ENCODE measurements around the gene CCR1.

DNA sequence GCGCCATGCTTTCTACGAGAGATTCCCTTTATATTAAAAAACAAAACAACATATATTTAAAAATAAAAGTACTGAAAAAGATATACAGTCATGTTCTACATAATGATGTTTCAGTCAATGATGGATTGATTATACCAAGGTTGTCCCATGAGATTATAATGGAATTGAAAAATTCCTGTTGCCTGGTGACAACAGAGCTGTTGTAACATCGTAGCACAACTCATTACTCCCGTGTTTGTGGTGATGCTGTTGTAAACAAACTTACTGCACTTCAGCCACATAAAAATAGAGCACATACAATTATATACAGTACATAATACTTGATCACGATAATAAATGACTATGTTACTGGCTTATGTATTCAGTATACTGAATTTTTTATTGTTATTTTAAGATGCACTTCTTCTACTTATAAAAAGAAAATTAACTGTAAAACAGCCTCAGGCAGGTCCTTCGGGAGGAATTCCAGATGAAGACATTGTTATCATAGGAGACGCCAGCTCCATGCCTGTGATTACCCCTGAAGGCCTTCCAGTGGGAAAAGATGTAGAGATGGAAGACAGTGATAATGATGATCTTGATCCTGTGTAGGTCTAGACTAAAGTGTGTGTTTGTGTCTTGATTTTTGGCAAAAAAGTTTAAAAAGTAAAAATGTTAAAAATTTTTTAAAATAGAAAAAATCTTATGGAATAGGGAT is 11.7 kb downstream of the CCR1 start:
- TF ChIP-seq, protein P1, sequence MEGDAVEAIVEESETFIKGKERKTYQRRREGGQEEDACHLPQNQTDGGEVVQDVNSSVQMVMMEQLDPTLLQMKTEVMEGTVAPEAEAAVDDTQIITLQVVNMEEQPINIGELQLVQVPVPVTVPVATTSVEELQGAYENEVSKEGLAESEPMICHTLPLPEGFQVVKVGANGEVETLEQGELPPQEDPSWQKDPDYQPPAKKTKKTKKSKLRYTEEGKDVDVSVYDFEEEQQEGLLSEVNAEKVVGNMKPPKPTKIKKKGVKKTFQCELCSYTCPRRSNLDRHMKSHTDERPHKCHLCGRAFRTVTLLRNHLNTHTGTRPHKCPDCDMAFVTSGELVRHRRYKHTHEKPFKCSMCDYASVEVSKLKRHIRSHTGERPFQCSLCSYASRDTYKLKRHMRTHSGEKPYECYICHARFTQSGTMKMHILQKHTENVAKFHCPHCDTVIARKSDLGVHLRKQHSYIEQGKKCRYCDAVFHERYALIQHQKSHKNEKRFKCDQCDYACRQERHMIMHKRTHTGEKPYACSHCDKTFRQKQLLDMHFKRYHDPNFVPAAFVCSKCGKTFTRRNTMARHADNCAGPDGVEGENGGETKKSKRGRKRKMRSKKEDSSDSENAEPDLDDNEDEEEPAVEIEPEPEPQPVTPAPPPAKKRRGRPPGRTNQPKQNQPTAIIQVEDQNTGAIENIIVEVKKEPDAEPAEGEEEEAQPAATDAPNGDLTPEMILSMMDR (IDR thresholded peaks at IDR 0.05; ENCODE audit: low read depth, low read length, missing input control) = no peak
- TF ChIP-seq YY1 (IDR thresholded peaks at IDR 0.05) = no peak
- TF ChIP-seq, protein P2, sequence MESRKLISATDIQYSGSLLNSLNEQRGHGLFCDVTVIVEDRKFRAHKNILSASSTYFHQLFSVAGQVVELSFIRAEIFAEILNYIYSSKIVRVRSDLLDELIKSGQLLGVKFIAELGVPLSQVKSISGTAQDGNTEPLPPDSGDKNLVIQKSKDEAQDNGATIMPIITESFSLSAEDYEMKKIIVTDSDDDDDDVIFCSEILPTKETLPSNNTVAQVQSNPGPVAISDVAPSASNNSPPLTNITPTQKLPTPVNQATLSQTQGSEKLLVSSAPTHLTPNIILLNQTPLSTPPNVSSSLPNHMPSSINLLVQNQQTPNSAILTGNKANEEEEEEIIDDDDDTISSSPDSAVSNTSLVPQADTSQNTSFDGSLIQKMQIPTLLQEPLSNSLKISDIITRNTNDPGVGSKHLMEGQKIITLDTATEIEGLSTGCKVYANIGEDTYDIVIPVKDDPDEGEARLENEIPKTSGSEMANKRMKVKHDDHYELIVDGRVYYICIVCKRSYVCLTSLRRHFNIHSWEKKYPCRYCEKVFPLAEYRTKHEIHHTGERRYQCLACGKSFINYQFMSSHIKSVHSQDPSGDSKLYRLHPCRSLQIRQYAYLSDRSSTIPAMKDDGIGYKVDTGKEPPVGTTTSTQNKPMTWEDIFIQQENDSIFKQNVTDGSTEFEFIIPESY (IDR thresholded peaks at IDR 0.05) = no peak
- TF ChIP-seq TAF1 (conservative IDR thresholded peaks at IDR 0.05) = no peak
- no peak for TF ChIP-seq EGR1 (IDR thresholded peaks at IDR 0.05; ENCODE audit: low read depth in 2 of 2)
- TF ChIP-seq RAD21 (IDR thresholded peaks at IDR 0.05) = no peak
- TF ChIP-seq NR2F2 (IDR thresholded peaks at IDR 0.05) = no peak
- TF ChIP-seq, protein P3, sequence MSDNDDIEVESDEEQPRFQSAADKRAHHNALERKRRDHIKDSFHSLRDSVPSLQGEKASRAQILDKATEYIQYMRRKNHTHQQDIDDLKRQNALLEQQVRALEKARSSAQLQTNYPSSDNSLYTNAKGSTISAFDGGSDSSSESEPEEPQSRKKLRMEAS (IDR thresholded peaks at IDR 0.05) = no peak
- TF ChIP-seq REST (IDR thresholded peaks at IDR 0.05) = no peak
- TF ChIP-seq SP1 (IDR thresholded peaks at IDR 0.05) = no peak
- TF ChIP-seq ATF3 (IDR thresholded peaks at IDR 0.05) = no peak
- TF ChIP-seq GABPA (IDR thresholded peaks at IDR 0.05 in 1 of 2, conservative IDR thresholded peaks at IDR 0.05 in 1 of 2) = no peak
- TF ChIP-seq HNF4A (conservative IDR thresholded peaks at IDR 0.05) = no peak
